Measurements from ENCODE around the gene SLC25A41. TPM values are rescaled to one million over a fixed set of nuclear protein-coding genes. Genes with fewer than 3 reads are reported as not detected.

Gene SLC25A41
- total RNA-seq, 1 donor from 2014 or later, result 0.49 TPM

DNA sequence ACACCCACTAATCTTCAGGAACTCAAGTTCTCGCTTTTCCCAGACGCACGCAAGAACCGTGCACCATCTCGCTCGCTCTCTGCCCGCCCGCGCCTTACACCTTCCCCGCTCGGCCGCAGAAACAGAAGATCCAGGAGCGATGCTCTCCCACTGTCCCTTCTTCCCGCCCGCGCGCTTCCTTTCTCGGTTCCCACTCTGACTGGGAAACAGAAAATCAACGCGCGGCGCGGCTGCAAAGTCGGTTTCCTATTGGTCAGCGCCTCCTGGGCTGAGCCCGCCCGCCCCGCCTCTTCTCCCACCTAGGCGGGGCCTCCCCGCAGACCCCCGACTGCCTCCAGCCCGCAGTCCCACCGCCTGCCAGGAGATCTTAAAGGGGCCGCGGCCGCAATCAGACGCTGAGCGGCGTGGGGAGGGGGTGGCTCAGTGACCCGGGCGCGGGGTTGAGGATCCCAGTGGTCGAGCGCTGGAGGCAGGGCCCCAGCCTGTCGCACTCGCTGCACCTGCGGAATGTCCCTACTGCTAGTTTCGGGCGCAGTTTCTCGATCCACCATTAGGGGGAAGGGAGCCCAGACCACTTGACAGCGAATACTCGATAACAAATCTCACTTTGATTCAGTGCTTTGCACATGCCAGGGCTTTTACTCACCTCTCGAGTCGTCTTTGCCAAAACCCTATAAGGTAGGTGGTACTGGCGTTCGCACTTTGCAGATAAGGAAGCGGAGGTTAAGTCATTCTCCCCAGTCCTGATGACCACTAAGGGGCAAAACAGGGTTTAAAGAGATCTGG lies 26.7 kb upstream of the SLC25A41 start:
- DNase-seq, result peak; percentile 97

DNA sequence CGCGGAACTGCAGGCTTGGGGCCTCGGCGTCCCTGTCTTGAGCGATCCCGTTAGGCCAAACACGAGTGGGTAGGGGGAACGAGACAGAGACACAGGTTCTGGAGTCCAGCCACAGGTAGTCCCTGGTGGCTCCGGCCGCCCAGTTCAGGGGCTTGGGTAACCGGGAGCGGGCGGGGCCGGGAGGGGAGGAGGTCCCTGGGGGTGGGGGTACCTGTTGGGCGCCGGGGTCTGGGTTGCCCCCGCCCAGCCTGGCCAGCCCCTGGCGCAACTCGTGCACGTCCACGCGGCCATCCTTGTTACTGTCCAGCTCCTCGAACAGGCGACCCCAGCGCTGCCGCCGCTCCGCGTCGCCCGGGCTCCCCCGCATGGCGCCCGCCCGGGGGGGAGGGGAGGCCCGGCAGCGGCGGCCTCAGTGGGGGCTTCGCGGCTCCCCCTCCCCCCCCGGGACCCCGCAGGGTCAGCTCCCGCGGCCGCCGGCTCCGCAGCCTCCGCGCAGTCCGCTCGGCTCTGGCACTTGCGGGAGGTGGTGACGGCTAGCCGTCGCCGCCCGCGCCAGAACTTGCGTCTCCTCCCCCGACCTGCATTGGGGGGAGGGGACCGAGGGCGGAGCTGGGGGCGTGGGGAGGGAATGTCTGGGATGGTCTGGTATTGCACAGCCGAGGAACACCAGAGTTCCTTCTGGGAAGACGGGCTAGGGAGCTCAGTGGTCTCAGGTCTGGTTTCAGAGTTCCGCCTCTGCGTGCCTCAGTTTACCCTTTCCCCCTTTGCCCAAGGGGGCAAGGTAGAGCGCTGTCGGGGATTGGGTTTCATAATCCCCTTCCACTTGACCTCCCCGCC lies 25.9 kb upstream of the SLC25A41 start, which contains the start of gene SLC25A23:
Gene SLC25A23, minus strand, starts transcription at position 531 of the 837 bp plus-strand sequence. Its CDS starts 164 bp downstream, at position 367.
- peak; percentile 67 for DNase-seq

DNA sequence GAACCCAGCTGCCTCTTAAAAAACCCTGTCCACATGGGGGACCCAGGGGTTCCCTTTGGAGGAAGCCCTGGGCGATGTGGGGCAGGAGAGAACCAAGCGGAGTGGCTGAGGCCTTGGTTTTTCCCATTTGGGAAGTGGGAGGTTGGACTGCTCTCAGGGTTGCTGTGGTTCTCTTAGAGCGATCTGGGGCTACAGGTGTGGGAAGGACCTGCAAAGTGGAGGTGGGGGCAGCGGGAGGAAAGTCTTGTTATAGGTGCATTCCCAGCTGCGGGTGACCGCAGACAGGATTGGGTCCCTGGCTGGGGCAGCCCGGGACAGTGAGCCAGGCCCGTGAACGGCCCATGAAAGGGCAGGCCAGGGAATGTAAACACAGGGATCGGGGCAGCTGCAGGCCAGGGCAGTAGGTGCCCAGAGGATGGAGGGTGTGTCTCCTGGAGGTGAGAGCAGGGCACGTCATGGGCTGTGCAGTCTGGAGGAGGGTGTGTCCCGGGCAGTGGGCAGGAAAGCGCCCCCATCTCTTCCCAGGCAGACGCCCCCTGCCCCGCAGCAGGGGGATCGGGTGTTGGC lies 25.2 kb upstream of the SLC25A41 start:
- no peak for DNase-seq

DNA sequence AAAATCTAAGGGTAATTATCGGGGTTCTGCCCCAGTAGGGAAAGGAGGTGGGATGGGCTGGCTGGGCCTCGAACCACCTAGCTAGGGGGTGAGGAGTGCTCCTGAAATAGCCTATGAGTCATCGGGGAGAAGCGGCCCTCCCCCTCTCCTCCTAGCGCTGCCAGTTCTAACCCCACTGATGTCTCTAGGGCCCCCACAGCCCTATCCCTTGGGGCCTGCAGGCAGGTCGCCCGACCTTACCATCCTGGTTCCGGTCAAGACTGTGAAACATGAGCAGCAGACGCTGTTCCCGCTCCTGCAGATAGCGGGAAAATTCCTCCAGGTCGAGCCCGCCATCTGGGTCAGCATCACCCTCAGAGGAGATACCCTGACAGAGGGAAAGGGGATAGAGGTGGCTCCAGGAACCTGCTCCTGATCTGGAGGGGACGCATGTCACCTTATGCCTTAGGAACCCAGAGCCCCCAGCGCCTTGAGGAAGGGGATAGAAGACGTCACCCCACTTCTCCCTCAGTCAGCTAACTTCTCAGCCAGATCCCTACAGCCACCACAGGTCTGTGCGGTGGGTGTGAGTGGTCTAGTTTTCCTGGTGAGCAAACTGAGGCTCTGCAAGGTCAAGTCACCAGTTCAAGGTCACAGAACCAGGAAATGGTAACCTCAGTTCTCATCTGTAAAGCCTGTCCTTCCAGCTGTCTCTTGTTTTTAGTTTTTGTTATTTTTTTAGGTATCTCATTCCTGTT lies 24.6 kb upstream of the SLC25A41 start:
- no peak for DNase-seq

DNA sequence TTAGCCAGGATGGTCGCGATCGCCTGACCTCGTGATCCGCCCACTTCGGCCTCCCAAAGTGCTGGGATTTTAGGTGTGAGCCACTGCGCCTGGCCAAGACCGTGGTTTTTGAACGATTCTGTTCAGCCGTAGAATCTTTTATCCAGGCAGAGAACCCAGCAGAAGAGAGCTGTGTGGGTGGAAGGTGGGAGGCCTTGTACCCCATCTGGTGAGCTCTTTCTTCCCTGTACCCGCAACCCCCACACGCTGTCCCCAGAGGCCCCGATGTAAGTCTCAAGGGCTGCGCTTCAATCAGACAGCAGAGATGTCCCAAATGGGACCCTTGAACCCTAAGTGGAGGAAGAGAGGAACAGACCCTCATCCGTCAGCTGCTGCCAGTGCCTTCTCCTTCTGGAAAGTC lies 22.4 kb upstream of the SLC25A41 start:
- DNase-seq, result no peak

DNA sequence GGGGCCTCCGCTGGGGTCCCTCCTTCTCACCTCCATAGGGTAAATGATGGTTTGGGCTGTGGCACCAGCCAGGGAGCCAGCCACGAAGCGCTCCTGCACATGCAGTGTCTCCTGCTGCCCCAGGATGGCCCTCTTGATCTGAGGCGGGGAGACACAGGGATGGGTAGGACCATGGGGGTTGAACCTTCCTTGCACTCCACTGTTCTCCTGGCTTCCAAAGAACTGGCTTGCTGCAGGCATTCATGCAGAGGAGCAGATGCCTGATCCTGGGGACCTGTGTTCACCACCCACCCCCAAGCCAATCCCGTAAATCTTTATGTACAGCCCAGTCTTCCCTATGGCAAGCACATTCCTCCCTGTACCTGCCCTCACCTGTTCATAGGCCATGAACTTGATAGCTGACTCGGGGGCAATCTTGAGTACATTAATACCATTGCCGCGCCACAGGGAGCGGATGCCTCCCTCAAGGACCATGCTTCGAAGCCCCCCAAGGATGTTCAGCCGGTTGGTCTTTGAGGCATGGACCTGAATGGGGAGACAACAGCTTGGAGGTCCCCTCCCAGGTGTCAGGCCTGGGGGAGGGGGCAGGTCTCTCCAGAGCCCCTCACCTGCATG lies 20.5 kb upstream of the SLC25A41 start:
- no peak for DNase-seq

DNA sequence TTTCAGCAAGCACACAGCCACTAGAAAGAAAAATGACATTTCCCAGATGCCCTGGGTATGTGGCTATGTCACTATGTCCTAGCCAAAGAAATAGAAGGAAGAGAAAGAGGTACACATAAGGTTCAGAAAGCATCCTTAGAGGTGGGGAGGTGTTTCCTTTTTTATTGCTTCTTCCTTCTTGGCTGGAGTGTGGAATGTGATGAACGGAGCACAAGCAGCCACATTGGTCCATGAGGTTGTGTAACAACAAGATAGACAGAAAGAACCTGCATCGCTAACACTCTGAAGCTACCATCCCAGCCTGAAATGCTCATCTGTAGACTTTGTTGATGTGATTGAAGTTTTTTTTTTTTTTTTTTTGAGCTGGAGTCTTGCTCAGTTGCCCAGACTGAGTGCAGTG lies 19.3 kb upstream of the SLC25A41 start:
- no peak for DNase-seq

DNA sequence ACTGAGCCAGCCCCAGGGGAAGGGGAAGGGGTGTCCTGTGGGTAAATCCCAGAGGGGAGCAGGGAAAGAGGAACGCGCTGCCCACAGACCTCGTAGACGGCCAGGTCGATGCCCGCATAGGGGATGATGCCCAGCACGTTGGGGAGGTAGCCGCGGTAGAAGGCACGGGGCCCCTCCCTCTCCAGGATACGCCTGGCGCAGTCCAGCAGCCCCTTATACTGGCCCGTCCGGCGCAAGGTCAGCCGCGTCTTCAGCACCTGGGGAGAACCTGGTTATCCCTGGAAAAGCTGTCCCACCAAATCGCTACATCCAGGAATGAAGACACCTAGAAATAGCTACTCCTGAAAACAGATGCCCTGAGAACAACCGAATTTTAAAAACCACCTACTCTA lies 18.7 kb upstream of the SLC25A41 start:
- no peak for DNase-seq

DNA sequence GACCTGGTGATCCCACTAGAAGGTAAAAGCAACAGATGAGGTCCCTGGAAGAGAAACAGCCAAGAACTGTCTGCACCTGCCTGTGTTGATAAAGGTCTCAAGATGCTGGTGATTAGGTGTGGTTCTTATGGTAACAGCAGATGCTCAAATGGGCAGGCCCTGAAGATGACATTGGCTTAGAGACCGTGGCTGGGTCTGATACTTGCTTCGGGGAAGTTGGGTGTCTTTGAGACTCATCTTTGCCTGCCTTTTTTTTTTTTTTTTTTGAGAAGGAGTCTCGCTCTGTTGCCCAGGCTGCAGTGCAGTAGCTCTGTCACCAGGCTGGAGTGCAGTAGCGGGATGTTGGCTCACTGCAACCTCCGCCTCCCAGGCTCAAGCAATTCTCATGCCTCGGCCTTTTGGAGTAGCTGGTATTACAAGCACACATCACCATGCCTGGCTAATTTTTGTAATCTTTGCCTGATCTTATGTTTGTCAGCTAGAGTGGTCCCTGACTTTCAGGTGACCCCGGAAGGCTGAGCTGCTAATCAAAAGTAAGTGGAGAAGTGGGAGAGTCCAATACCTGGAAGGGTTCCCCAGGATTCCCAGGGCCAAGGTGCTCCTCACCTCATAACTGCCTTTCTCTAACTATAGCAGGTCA lies 18.1 kb upstream of the SLC25A41 start:
- no peak for DNase-seq

DNA sequence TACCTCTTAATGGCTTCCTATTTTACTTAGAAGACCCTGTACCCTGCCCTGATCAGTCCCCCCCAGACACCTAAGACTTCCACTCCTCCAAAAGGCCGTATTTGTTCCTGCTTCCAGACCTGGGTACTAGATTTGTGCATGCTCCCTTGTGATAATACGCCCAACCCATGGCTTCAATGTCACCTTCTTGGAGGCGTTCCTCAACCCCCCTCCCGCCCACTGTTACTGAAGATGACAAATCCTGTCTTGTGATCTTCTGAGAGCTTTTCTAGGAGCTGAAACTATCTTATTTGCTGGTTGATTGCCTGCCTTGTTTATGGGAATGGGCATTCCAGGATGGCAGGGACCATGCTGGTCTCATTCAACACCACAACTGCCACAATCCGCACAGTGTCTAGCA lies 16.6 kb upstream of the SLC25A41 start:
- DNase-seq, result no peak

DNA sequence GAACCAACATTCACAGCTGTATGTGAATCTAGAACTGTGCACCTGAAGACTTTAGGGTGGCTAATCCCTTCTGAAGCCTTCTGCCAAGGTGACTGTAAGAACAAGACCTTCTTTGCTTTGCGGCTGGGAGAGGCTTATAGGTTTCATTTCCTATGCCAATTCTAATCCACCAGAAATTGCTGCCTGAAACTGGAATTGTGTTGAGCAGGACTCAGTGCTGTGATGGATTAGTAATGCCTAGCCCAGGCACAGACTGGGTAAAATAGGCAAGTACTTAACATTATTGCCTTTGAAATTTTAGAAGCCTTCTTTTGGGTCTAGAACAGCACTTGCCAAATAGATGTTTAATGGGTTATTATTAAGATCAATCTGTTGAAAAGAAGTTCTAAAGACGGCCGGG lies 14.5 kb upstream of the SLC25A41 start:
- no peak for DNase-seq

DNA sequence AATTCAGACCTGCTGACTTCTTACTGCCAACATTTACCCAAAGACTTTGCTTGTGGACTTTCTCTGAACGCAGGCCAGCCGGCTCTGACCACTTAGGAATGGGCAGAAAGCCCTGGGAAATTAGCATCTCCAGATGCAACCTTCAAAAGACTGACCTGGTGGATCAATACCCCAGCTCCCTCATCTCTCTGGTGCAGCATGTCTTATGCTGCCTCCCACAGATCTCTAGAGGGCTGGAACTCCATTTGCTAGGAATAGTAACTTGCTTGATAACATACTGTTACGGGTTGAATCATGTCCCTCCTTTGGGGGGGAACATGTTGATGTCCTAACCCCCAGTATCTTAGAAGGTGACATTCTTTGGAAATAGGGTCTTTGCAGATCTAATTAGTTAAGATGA lies 12.9 kb upstream of the SLC25A41 start:
- no peak for DNase-seq

DNA sequence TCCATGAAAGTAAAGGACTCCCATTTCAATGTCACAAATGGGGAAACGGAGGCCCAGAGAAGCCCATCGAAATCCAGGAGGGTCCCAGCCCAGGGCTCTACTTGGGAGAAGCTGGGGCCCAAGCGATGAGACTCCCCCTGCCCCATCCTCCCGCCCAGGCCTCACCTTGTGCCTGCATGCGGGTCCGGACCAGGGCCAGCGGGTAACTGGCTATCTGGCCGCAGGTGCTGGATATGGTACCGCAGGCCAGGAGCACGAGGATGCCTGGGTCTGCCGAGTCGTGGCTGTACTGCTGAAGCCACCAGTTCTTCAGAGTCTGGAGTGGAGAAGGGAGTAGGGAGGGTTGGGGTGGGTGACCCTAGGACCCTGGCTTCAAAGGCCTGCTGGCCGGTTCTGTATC lies 10.4 kb upstream of the SLC25A41 start:
- DNase-seq, result no peak

DNA sequence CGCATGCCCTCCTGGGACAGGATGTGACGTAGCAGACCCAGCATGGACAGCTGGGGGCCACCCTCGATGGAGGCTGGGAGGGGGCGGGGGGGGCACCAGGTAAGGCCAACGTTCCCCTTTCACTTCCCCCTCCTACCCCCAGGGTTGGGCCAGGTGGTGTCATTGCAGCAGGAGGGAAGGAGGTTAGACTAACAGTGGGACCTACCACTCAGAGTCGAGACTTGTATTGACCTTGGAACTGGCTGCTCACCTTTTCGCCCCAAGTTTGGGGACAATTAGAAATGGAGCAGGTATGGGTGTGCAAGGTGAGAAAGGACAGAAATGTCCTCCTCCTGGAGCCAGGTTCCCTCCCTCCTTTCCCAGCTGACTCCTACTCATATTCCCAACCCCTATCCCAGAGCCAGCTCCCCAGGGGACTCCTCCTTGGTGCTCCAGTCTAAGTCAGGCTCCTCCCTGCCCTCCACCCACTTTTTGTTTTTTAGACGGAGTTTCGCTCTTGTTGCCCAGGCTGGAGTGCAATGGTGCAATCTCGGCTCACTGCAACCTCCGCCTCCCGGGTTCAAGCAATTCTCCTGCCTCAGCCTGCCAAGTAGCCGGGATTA lies 8.6 kb upstream of the SLC25A41 start:
- DNase-seq, result no peak

DNA sequence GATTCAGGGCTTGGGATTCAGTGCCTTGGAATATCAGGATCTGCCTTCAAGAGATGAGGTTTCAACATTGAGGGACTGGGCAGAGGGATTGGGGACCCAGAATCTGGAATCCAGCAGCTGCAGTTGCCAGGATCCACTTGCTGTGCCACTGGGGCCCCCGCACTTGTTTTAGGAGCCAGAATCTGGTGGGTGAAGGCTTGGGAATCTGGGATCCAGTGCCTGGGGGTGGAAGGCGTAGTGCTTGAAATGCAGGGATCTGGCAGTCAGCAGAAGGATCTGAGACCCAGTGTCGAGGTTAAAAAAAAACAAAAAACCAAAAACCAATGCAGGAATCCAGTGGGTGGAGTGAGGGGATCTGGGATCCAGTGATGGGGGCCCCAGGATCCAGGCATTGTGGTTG lies 7.3 kb upstream of the SLC25A41 start:
- no peak for DNase-seq

DNA sequence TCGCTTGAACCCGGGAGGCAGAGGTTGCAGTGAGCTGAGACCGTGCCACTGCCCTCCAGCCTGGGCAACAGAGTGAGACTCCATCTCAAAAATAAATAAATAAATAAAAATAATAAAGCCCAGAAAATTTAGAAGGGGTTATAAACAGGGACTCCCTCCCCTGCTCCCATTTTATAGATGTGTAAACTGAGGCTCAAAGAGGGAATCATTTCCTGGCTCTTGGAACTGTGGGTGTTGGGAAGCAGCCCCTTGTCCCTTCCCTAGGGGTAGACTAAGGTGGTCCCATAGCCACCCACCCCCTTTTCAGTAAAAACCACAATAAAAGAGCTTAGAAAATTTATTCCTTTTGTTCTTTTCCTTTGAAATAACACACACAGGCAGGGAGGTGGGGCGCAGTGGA lies 6.2 kb upstream of the SLC25A41 start:
- DNase-seq, result no peak

DNA sequence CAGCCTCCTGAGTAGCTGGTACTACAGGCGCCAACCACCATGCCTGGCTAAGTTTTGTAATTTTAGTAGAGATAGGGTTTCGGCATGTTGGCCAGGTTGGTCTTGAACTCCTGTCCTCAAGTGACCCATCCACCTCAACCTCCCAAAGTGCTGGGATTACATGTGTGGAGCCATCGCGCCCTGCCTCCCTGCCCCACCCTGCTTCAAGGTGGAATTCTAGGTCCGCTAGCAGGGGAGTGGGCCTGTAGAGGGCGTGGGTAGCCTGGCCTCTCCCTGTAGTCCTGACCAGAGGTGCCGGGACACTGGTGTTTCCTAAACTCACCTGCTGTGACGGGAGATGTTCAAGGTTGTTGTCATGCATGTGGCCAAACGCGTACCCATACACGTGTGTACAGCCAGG lies 398 bp downstream of the SLC25A41 start:
- no peak for DNase-seq

DNA sequence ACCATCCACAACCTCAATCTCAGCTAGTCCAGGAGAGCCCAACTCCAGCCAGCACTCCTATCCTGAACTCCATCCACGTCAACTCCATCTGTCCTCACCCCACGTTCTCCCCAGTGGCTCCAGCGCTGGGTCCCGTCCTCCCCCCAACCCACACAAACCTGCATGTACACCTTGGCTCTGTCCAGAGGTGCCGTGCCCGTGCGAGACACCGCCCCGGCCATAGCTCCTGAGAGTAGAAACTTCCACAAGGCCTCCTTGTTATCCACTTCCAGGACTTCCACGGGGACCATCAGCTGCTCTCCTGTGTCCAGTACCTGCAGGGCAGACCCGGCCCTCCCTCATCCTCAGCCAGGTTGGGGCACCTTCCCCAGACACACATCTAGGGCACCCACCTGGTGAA lies 1.7 kb downstream of the SLC25A41 start:
- no peak for DNase-seq

DNA sequence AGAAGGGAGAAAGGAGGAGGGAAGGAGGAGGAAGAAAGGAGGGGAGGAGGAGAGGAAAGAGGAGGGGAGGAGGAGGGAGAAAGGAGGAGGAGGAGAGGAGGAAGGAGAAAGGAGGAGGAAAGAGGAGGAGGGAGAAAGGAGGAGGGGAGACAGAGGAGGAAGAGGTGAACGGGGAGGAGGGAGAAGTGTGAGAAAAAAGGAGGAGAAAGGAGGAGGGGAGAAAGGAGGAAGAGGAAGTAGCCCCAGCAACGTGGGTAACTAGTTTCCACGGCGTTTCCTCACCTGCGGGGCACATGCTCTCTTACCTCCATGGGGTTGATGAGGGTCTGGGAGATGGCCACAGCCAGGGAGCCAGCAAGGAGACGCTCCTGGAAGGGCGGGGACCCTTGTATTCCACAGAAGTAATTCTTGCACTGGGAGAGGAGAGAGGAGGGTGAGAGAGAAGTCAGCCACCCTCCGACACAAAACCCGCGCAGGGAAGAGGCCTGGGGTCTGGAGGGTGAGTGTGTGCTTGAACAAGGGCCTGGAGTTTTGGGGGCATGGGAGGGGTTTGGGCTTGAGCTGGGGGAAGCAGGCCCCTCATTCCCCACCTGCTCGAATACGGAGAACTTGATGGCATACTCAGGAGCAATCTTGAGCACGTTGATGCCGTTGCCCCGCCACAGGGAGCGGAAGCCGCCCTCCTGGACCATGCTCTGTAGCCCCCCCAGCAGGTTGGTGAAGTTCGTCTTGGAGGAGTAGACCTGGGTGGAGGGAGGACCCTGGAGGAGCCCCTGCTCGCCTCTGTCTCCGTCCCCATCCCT lies 3.9 kb downstream of the SLC25A41 start:
- no peak for DNase-seq
